Osteoblast (primary cell): ENCODE results near the gene CIT. TPM values are rescaled to one million over a fixed set of nuclear protein-coding genes. Genes with fewer than 3 reads are reported as not detected.

Experiments used
- DNase-seq: peaks from one replicate; pipeline ENCODE4 v3.0.0; 2011; ENCODE audit warnings: low spot score, mixed read lengths; ENCODE audit not compliant: insufficient read length; ENCODE audit errors: missing footprints
- H2AFZ ChIP-seq: 2 replicates; pipeline ENCODE4 v1.6.0; 2011; ENCODE audit warnings: mild to moderate bottlenecking, low read length
- H3K27ac ChIP-seq: 2 replicates; pipeline ENCODE4 v1.5.1; 2011; ENCODE audit warnings: mild to moderate bottlenecking, low read depth, low read length, moderate library complexity
- H3K27me3 ChIP-seq: 2 replicates; pipeline ENCODE4 v1.6.0; 2012; ENCODE audit warnings: mild to moderate bottlenecking, control low read depth, inconsistent platforms, low read length, moderate library complexity; ENCODE audit not compliant: insufficient read depth
- H3K36me3 ChIP-seq: 2 replicates; pipeline ENCODE4 v1.5.1; 2011; ENCODE audit warnings: mild to moderate bottlenecking, low read length, control low read depth, moderate library complexity; ENCODE audit not compliant: insufficient read depth
- H3K4me1 ChIP-seq: 2 replicates; pipeline ENCODE4 v1.5.1; 2011; ENCODE audit warnings: mild to moderate bottlenecking, low read length, control low read depth, moderate library complexity; ENCODE audit not compliant: insufficient read depth
- H3K4me2 ChIP-seq: 2 replicates; pipeline ENCODE4 v1.6.0; 2011; ENCODE audit warnings: mild to moderate bottlenecking, low read length; ENCODE audit not compliant: insufficient read depth
- H3K4me3 ChIP-seq: fragments of 200-600 bp; sonication (generic); 3 replicates; pipeline ENCODE4 v1.5.1; 2012; ENCODE audit warnings: mild to moderate bottlenecking, low read length, inconsistent platforms; ENCODE audit not compliant: insufficient read depth
- H3K79me2 ChIP-seq: 2 replicates; pipeline ENCODE4 v1.6.0; 2012; ENCODE audit warnings: mild to moderate bottlenecking, low read length, control low read depth, inconsistent platforms; ENCODE audit not compliant: insufficient read depth
- H3K9me3 ChIP-seq: 2 replicates; pipeline ENCODE4 v1.5.1; 2011; ENCODE audit warnings: low read depth, low read length, control low read depth
- H4K20me1 ChIP-seq: 2 replicates; pipeline ENCODE4 v1.6.0; 2012; ENCODE audit warnings: mild to moderate bottlenecking, low read length, control low read depth; ENCODE audit not compliant: insufficient read depth
- CTCF ChIP-seq: IDR thresholded peaks from 2 replicates; pipeline ENCODE4 v1.5.1; 2011; ENCODE audit warnings: mild to moderate bottlenecking, low read depth, low read length, moderate library complexity; ENCODE audit errors: extremely low read depth
- total RNA-seq: library from RNA; depleted of rRNA; stranded (reverse); fragments of >200 nt; gene quantifications from 2 replicates; pipeline ENCODE4 v1.2.3, GENCODE V29; 2012

CIT gene
- total RNA-seq, 1 donor: 10.1 TPM

- H3K4me3 ChIP-seq: no peak overlapping the region
- no peak for TF ChIP-seq CTCF
- no peak overlapping the region for H3K27ac ChIP-seq
- peaks cover 3% of the 10 kb centered on the region for H3K4me1 ChIP-seq
- no peak overlapping the region for H3K4me2 ChIP-seq
- DNase-seq: no peak
- H4K20me1 ChIP-seq: no peaks in the 10 kb centered on the region
- H3K36me3 ChIP-seq: peaks cover 16% of the 10 kb centered on the region
- peaks cover 4% of the 10 kb centered on the region for H3K79me2 ChIP-seq
- no peak overlapping the region for H2AFZ ChIP-seq
- H3K9me3 ChIP-seq: no peaks in the 10 kb centered on the region
- H3K27me3 ChIP-seq: no peaks in the 10 kb centered on the region
These were observed 80.0 kb downstream of the CIT start for GRCh38 chr12:119797090-119797489.

GRCh38 chr12:119796292-119796691 is 80.8 kb downstream of the CIT start:
- Histone ChIP-seq H3K27me3 (no peaks in the 10 kb centered on the region), H3K27ac (no peak overlapping the region), H3K4me1 (no peaks in the 10 kb centered on the region), H2AFZ (no peak overlapping the region), H3K4me2 (no peak overlapping the region), H4K20me1 (no peaks in the 10 kb centered on the region), H3K9me3 (no peaks in the 10 kb centered on the region), H3K79me2 (peaks cover 2% of the 10 kb centered on the region), H3K36me3 (peaks cover 16% of the 10 kb centered on the region), H3K4me3 (no peak overlapping the region)
- DNase-seq: no peak
- TF ChIP-seq CTCF: no peak

- H4K20me1 ChIP-seq: no peaks in the 10 kb centered on the region
- no peaks in the 10 kb centered on the region for H3K27me3 ChIP-seq
- no peak overlapping the region for H2AFZ ChIP-seq
- peaks cover 8% of the 10 kb centered on the region for H3K36me3 ChIP-seq
- H3K27ac ChIP-seq: no peak overlapping the region
- H3K9me3 ChIP-seq: no peaks in the 10 kb centered on the region
- no peak overlapping the region for H3K4me2 ChIP-seq
- no peak for DNase-seq
- no peak overlapping the region for H3K4me3 ChIP-seq
- no peak for TF ChIP-seq CTCF
- H3K79me2 ChIP-seq: no peaks in the 10 kb centered on the region
- H3K4me1 ChIP-seq: no peaks in the 10 kb centered on the region
These were observed 85.7 kb downstream of the CIT start for GRCh38 chr12:119791453-119791852.

GRCh38 chr12:119788786-119789185 is 88.3 kb downstream of the CIT start:
- no peaks in the 10 kb centered on the region for H3K79me2 ChIP-seq
- no peak for TF ChIP-seq CTCF
- no peak overlapping the region for H3K27ac ChIP-seq
- H3K4me2 ChIP-seq: no peak overlapping the region
- peaks cover 11% of the 10 kb centered on the region for H3K36me3 ChIP-seq
- H2AFZ ChIP-seq: no peak overlapping the region
- no peaks in the 10 kb centered on the region for H3K4me1 ChIP-seq
- no peaks in the 10 kb centered on the region for H3K27me3 ChIP-seq
- H3K9me3 ChIP-seq: no peaks in the 10 kb centered on the region
- DNase-seq: no peak
- no peaks in the 10 kb centered on the region for H4K20me1 ChIP-seq
- no peak overlapping the region for H3K4me3 ChIP-seq
